GM21367 (cell line): Measurements from ENCODE around the gene NOB1.
"Not testable (repeated sequence)": the region's sequence is repeated elsewhere in the genome, so short reads cannot be mapped to it uniquely, and the experiment has no call there.

ENCODE experiments used
- ATAC-seq: cut with Tn5 transposase; IDR thresholded peaks from one replicate; pipeline ENCODE4 v1.9.1; 2021; ENCODE audit not compliant: unreplicated experiment

Gene NOB1

DNA sequence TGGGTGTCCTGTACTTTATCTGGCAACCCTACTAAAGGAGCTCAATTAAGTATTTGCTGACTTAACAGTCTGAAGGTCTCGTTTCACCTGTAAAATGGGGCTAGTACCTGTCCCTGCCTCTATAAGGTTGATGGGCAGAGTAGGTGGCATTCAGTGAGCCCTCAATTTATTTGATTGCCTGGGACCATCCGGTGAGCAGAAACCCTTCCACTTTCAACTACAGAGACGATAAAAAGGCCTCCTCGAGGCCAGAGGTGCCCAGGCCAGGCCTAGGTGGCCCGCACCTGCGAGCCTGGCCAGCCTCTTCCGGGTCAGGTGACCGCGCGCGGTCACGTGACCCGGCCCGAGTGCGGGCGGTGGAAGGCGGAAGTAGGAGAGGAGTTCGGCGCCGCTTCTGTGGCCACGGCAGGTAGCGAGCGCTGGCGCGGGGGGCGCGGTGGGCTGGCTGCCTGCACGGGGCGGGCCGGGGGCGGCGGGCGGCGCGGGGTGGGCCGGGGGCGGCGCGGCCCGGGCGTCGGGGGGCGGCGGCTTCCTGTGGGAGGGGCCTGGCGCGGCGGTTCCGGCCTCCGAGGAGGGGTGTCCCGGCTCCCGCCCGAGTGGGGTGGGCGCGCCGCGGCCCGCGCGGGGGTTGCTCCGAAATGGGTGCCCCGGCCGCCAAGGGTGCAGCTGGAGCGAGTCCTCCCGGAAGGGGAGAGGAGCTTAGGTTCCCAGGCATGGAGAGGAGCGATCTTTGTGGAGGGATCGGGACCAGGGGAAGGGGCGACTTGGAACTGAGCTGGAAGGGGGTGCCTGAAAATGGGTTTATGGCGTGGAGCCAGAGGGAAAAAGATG is 7.5 kb upstream of the NOB1 start, which contains the start of gene WWP2:
Gene WWP2, plus strand, starts transcription at position 350 of the 831 bp plus-strand sequence. CDS start 24,679 bp downstream, outside the sequence.
- ATAC-seq: peak; percentile 72

DNA sequence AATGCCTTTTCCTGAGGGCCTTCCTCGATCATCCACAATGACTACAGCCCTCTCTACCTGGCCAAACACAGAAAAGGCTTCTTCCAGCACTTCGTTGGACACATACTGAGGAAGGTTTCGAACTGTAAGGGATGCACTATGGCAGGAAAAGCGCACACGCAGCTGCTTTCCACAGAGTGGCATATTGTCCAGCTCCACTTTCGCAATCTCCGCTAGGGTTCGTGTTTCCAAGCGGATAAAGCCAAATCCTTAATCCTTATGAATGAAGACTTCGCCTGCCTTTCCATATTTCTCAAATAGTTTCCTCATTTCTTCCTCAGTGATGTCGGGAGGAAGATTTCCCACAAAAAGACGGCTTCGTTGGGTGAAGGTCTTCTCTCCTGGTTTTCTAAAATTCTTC is 2.6 kb upstream of the NOB1 start:
- ATAC-seq: not testable (repeated sequence)

DNA sequence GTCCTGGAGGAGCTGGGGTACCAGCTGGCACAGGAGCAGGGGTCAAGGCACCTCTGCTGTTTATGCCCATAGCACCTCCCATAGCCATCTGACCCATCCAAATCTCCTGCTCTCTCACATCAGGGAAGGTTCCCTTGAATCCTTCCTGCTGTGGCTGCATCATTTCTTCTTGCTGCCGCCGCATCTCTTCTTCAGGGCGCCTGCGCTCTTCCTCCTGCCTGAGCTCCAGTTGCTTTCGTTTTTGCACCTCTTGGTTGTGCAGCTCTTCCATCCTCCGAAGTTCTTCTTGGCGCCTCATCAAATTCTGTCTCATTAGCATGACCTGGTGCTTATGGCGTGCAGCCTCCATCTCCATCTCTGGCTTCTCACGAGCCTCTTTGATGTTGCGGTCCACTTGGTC is 2.0 kb upstream of the NOB1 start:
- no peak for ATAC-seq

DNA sequence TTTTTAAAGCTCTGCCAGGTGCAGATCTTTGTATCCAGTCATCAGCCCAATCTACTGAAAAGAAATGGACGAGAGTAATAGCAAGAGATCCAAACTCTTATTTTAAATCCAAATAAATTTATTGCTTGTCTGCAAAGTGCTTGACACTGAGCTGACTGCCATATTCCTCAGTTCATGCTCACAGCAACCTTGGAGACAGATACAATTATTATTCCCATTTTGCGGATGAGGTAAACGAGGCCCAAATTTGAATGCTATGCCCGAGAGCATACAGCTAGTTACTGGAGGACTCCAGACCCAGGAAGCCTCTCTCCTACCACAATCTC is 620 bp downstream of the NOB1 start:
- no peak for ATAC-seq

DNA sequence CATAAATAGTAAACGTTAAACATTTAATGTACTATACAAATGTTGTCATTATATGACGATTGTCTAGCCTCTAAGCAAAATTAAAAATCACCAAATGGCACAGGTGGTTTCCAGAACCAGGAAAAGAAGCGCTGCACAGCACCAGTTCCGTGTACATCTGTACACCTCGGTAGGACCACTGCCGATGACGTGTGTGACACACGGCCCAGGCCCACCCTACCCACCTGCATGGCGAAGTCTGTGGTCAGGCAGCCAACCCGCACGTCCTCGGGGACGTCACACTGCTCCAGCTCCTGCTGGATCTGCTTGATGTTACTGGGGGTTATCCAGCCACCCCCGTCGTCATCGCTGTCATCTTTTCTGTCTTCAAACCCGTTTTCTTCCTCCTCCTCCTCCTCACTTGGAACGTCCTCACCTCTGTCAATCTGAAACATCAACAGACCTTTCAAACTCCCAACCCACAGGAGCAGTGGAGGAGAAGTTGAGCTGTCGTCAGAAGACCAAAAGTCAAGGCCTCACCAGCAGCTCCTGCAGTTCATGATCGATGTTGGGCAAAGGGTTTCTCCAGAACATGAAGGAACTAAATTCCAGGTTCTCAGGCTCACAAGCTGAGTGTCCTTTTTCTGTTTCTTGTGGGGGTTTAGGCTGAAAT is 5.9 kb downstream of the NOB1 start:
- ATAC-seq: no peak

DNA sequence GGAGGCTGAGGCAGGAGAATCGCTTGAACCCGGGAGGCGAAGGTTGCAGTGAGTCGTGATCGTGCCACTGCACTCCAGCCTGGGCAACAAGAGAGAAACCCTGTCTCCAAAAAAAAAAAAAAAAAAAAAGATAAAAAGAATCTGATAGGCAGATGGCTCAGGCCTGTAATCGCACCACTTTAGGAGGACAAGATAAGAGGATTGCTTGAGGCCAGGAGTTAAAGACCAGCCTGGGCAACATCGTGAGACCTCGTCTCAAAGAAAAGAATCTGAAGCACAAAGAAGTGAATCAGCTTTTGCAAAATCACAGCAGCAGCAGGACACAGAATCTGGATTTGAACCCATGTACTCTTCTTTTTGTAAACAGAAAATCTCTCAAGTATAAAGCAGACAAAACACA is 7.6 kb downstream of the NOB1 start:
- ATAC-seq: no peak

DNA sequence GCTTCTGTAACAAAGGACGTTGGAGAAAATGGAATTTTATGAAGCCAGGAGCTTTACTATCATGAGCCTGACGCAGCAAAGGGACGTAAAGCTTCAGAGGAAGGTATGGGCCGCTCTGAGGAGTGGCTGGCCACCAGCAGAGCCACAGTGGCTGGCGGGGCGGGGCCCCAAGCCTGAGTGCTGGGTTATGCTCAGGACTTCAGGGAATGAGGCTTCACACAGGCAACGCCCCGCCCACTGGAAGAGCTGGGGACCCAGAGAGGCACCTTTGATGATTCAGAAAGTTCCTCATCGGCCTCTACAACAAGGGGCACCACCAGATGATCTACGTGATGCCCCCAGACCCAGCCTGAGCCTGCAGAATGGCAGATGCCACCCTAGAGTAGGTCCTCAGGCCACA is 8.8 kb downstream of the NOB1 start:
- ATAC-seq: no peak

DNA sequence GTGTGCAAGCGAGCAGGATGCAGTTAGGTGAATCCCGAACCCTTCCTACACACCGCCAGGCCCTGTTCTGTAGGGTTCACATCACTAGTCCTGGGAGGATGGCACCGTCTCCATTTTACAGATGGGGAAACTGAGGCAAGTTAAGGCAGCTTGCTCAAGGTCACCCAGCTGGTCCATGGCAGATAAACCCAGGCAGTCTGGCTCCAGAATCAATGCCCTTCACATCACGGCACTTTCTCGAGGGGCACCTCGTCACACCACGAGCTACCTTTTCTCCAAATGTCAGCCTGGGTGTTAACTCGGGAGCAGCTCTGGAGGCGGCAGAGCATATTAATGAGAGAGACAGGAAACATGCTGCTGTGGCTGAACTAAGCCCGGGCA is 9.5 kb downstream of the NOB1 start:
- ATAC-seq: no peak

DNA sequence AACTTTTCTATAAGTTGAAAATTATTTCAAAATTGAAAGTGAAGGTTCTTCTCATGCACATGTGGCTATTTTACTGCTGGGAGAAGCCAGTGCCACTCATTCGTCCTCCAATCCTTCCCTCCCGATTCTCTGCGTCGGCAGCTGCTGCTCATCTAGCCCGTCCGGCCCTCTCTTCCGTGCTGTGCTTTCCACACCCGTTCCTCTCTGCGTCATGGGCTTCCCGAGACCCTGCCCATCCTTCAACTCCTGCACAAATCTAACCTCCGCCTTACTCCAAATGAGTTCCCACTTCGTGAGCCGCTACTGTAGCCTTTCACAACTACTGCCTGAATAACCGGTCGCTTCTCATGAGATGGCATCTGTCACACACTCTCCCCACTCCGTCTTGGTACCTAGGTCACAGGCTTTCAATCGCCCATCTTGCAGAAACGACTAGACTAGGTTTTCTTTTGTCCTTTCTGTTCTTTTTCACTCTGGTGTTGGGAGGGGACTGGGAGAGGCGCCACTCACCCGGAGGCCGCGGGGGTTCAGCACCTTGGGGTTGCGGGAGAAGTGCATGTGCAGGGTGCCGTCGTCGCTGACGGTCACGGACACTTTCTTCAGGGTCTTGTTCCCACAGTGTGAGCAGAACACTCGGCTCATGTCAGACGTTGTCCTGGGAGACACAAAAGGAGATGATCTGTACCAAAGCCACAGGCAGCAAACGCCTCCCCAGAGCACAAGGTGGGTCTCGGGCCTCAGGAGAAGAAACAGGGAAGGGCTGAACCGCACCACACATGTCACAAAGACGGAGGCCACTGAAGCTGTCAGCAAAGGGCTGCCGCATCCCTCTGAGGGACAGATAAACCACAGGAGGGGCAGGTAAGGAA is 10.1 kb downstream of the NOB1 start:
- no peak for ATAC-seq

DNA sequence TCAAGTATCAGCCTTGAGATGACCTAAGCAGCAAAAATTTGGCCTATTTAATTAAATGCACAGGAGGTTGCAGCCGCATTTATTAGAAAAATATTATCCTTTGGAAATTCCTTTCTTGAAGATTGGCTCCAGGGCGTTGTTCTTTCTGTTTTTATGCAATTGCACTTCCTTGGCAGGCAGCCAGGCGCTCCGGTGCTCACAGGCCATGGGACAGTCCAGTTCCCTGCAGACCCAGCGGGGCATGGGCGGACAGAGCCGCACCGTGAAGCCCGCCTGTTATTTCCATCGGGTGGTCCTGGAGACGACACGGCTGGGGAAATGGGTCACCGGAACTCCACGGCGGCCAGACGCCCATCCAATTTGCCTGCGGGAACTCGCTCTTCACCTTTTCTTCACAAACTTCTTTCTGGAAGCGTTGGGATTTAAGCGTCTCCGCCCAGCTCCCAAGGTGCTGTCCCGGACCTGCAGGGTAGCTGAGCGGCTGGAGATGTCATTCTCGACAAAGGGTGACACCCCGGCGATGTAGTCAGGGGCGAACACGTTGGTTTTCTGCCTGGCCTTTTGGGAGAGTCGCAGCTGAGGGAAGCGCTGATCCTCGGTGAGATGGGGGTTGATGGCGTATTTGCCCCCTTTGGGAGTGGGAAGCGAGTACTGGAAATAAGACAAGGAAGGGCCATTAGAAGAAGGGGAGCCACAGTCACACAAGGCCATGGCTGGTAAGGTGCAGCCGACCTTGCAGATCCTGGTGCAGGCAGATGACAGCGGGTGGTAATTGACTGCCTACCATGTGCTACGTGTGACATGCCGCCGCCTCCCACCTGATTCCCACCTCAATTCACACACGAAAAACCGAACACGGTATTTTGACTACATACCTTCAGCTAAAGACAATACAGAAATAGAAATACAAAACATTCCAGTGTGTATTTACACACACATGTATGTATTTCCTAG is 12.5 kb downstream of the NOB1 start:
- no peak for ATAC-seq

DNA sequence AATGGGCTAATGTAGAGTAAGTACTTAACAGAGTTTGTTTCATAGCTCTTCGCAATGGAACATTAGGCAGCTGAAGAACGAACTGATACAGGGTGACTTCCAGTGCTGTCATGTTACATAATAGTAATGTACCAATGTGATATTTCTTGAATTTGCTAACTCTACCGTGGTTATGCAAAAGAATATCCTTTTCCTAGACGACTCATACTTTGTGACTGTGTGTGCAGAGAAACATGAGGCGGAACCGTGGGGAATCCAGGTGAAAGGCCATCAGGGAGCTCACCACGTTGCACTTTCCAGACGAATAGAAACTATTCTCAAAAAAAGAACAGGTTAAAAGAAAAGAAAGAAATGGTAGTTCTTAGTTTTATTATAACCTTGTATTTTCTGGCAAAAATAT is 13.2 kb downstream of the NOB1 start:
- ATAC-seq: no peak

DNA sequence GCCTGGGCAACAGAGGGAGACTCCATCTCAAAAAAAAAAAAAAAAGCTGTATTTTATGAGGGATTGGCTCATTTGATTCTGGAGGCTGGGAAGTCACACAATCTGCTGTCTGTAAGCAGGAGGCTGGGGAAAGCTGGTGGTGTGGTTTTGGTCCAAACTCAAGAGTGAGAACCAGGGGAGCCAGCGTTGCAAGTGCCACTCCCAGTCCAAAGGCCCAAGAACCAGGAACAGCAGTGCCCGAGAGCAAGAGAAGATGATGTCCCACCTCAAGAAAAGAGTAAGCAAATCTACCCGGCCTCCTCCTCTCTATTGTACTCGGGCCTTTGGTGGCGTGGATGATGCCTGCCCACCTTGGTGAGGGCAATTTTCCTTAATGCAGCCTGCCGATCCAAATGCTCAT is 22.6 kb downstream of the NOB1 start:
- ATAC-seq: no peak

DNA sequence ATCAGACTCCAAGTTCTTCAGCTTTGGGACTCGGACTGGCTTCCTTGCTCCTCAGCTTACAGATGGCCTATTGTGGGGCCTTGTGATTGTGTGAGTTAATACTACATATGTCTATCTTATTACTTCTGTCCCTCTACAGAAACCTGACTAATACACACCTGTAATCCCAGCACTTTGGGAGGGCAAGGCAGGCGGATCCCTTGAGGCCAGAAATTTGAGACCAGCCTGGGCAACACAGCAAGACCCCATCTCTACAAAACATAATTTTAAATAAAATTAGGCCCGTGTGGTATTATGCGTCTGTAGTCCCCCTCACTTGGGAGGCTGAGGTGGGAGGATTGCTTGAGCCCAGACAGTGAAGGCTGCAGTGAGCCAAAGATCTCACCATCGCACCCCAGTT is 23.4 kb downstream of the NOB1 start:
- ATAC-seq: not testable (repeated sequence)

DNA sequence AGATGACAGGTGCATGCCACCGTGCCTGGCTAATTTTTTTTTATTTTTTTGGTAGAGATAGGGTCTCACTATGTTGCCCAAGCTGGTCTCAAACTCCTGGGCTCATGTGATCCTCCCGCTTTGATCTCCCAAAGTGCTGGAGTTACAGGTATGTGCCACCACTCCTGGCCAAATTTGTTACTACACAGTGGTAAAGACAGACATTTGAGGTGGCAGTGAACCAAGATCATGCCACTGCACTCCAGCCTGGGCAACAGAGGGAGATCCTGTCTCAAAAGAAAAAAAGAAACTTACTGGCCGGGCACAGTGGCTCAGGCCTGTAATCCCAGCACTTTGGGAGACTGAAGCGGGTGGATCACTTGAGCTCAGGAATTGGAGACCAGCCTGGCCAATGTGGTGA is 25.7 kb downstream of the NOB1 start:
- ATAC-seq: not testable (repeated sequence)

DNA sequence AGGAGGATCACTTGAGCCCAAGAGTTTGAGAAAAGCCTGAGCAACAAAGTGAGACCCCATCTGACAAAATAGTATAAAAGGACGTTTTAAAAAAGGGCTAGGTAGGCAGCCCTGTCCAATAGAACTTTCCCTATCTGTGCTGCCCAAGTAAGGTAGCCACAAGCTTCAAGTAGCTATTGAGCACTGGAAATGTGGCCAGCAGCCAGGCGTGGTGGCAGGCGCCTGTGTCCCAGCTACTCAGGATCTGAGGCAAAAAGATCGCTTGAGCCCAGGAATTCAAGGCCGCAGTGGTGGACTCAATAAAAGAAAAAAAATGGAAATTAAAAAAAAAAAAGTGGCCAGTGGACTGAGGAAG is 26.8 kb downstream of the NOB1 start:
- ATAC-seq: no peak

DNA sequence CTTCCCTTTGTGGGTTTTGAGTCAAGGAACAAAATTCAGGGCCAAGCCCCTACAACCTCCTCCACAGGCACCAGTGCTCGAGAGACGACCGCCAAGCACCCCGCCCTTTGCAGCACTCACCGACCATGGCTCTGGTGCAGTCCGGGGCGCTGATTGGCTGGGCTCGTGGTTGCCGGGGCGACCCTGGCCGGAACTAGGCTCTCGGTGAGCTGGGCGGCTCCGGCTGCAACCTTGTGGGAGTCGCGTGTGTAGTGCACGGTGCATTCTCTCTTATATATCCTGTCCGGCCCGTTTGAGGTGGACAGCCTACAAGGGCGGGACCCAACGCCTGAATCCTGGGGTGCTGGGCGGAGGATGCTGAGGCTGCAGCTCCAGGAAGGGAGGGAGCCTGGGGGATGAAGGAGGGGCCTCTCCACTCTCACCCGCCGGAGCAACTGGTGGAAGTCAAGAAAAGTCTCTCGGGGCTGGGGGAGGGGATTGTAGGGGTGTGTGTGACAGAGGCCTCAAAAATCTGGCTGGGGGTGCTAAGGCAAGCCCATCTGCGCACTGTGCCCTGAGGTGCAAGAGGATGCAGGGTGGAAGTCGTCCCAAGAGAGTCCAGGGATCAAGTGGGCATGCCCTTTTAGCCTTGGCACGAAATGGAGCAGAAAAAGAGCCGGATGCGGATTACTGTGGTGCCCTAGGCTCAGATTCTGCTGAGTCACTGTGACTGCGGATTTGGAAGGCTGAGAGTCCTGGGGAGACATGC is 28.2 kb downstream of the NOB1 start, which contains the start of gene NQO1:
Gene NQO1, minus strand, starts transcription at position 248 of the 748 bp plus-strand sequence. Its CDS starts 121 bp downstream, at position 127.
- ATAC-seq: peak; percentile 96

DNA sequence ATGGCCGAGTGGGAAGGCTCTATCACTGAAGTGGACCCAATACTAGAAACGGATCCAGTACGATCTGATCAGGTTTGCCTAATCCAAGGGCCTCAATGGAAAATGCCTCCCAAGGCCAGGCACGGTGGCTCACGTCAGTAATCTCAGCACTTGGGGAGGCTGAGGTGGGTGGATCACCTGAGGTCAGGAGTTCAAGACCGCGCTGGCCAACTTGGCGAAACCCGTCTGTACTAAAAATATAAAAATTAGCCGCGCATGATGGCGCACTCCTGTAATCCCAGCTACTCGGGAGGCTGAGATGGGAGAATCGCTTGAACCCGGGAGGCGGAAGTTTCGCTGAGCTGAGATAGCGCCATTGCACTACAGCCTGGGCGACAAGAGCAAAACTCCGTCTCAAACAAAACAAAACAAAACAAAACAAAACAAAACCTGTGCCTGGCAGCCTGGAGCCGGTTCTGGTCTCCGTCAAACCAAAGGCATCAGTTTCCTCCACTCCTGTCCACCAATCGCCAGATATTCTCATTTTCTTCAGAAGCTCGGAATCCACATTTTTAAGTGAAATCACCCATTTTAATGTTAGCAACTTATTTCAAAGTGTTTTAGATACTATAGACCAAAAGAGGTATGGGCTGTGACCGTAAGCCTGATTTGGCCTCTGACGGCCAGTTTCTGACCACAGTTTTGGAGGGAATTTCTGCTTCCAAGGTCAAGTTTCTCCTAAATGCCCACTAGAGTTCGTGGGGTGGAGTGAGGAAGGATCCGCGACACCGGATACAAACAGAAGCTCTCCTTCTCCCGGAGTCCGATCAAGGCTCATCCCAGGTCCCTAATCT is 29.0 kb downstream of the NOB1 start:
- no peak for ATAC-seq

DNA sequence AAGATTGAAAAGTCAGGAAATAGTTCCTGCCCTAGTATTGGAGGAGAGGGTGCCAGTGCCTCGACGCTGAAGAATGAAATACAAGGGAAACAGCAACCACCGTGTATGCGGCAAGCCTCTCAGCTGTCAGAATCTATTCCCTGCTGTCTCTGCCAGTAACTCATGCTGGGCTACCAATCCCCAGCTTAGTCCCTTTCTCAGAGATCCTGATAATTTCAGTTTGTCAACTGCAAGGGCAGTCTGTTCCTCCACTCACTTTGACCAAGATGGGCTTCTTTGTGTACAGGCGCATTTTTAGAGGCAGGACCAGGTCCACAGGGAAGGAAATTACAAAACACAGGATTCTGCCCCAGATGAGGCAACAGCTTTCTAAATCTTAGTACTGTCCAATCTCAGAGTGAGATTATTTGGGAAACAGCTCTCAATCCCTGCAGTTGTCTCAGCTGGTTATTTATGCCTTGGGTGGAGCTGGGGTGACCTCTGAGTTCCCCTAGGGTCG is 29.7 kb downstream of the NOB1 start:
- no peak for ATAC-seq

DNA sequence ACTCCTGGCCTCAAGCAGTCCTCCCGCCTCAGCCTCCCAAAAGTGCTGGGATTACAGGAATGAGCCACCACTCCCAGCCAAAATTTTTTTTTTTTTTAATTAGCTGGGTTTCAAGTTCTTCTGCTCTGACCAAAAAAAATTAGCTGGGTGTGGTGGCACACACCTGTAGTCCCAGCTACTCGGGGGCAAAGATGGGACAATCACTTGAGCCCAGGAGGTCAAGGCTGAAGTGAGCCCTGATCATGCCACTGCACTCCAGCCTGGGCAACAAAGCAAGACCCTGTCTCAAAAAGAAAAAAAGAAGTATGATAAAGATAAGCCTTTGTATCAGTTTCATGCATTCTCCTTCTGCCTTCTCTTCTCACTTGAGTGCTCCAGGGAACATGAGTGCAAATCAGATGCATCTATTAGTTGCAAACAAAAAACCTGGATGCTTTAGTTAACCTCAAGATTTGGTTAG is 30.3 kb downstream of the NOB1 start:
- no peak for ATAC-seq
